AG09309 (cell line): ENCODE data around the gene TIMP2.
A peak's percentile ranks its signal among the peaks of the same experiment; 100 is the strongest.

Source experiments
- DNase-seq: peaks from one replicate; pipeline ENCODE4 v3.0.0-alpha.2; 2010; ENCODE audit warnings: low read depth
- H3K4me3 ChIP-seq: 2 replicates; pipeline ENCODE4 v1.5.1; 2011; ENCODE audit warnings: mild to moderate bottlenecking, low read depth, low read length, moderate library complexity; ENCODE audit not compliant: control insufficient read depth
- CTCF ChIP-seq: IDR thresholded peaks from 2 replicates; pipeline ENCODE4 v1.5.1; 2011; ENCODE audit warnings: mild to moderate bottlenecking, low read depth, low read length, inconsistent platforms; ENCODE audit not compliant: insufficient read depth, control insufficient read depth; ENCODE audit errors: missing control alignments

The TIMP2 gene

GRCh38 chr17:78829477-78829876 lies 95.7 kb downstream of the TIMP2 start:
- H3K4me3 ChIP-seq, result no peak overlapping the region
- no peak for DNase-seq
- TF ChIP-seq CTCF, result no peak

GRCh38 chr17:78828470-78829185 lies 96.6 kb downstream of the TIMP2 start:
- TF ChIP-seq CTCF, result peak; percentile 68
- no peak overlapping the region for H3K4me3 ChIP-seq
- DNase-seq, result no peak

GRCh38 chr17:78826836-78827509 lies 98.2 kb downstream of the TIMP2 start:
- TF ChIP-seq CTCF, result no peak
- DNase-seq, result no peak
- H3K4me3 ChIP-seq, result no peak overlapping the region

GRCh38 chr17:78826421-78826820 lies 98.8 kb downstream of the TIMP2 start:
- H3K4me3 ChIP-seq, result no peak overlapping the region
- no peak for TF ChIP-seq CTCF
- no peak for DNase-seq

GRCh38 chr17:78825696-78826095 lies 99.5 kb downstream of the TIMP2 start:
- H3K4me3 ChIP-seq, result no peak overlapping the region
- DNase-seq, result no peak
- no peak for TF ChIP-seq CTCF

GRCh38 chr17:78824240-78824639 lies 100.9 kb downstream of the TIMP2 start:
- no peak overlapping the region for H3K4me3 ChIP-seq
- TF ChIP-seq CTCF, result no peak
- no peak for DNase-seq
